T-cell (primary cell): ENCODE data around the gene KMT2E. TPM values are rescaled to one million over a fixed set of nuclear protein-coding genes. Genes with fewer than 3 reads are reported as not detected.

Experiments used
- ATAC-seq, 4 experiments: fragments of 200-7000 bp in 3 of 4; fragments of 150-1000 bp in 1 of 4; cut with Tn5 transposase; replicated peaks in 1 of 4; 1 replicate in 3 of 4; 2 replicates in 1 of 4; pipeline ENCODE4 v1.10.0; 2021; ENCODE audit warnings: moderate library complexity in 3 of 4, mild to moderate bottlenecking in 2 of 4, moderate number of reproducible peaks in 1 of 4
- CTCF ChIA-PET, 2 donors: fragments of 300-600 bp; sonication (Branson Sonifier 250); formaldehyde crosslinking; loops; one replicate each; lab custom pipeline; 2022; ENCODE audit warnings: antibody characterized with exemption in 2 of 2; lab: Charles Lee
- POLR2A ChIA-PET, 2 donors: fragments of 300-600 bp; sonication (Branson Sonifier 250); formaldehyde crosslinking; loops; one replicate each; lab custom pipeline; 2022; ENCODE audit warnings: antibody characterized with exemption in 2 of 2; lab: Charles Lee
- DNase-seq, 35 experiments: peaks; one replicate each; pipeline versions ENCODE4 v3.0.0 to v3.0.0-alpha.2; 2013 to 2023
- H3K27ac ChIP-seq: one replicate; pipeline ENCODE4 v1.5.1; 2013; ENCODE audit warnings: low read length
- H3K27me3 ChIP-seq, 2 experiments: replicated peaks in 1 of 2; 1 replicate in 1 of 2; 2 replicates in 1 of 2; pipeline versions ENCODE4 v1.6.1 to v1.7.0; 2013; ENCODE audit warnings: low read length in 1 of 2, mixed read lengths in 1 of 2; ENCODE audit not compliant: control insufficient read depth in 2 of 2, insufficient read depth in 2 of 2; ENCODE audit errors: extremely low read depth in 1 of 2
- H3K36me3 ChIP-seq, 2 donors: 1 replicate in 1 of 2; 2 replicates in 1 of 2; pipeline versions ENCODE4 v1.6.1 to v1.7.0; 2013; ENCODE audit warnings: low read length in 1 of 2; ENCODE audit not compliant: control insufficient read depth in 2 of 2, insufficient read depth in 1 of 2; ENCODE audit errors: extremely low read depth in 1 of 2
- H3K4me1 ChIP-seq, 2 experiments: 1 replicate in 1 of 2; 2 replicates in 1 of 2; pipeline versions ENCODE4 v1.6.1 to v1.7.0; 2013; ENCODE audit warnings: low read length in 2 of 2, mixed read lengths in 1 of 2; ENCODE audit not compliant: insufficient read depth in 2 of 2, control insufficient read depth in 1 of 2; ENCODE audit errors: extremely low read depth in 1 of 2
- H3K4me3 ChIP-seq, 2 donors: 1 replicate in 1 of 2; 2 replicates in 1 of 2; pipeline versions ENCODE4 v1.5.1 to v1.7.0; 2013; ENCODE audit warnings: mild to moderate bottlenecking in 2 of 2, low read length in 1 of 2, moderate library complexity in 1 of 2; ENCODE audit not compliant: control insufficient read depth in 1 of 2; ENCODE audit errors: extremely low read depth in 1 of 2
- H3K9me3 ChIP-seq: 2 replicates; pipeline ENCODE4 v1.7.0; 2013
- H3K27ac Mint-ChIP-seq, 2 donors: one replicate each; pipeline ENCODE4 v1.8.0; 2020 to 2021; ENCODE audit warnings: mild to moderate bottlenecking in 2 of 2, mixed read lengths in 2 of 2
- H3K27me3 Mint-ChIP-seq, 2 donors: one replicate each; pipeline ENCODE4 v1.8.0; 2021 to 2022; ENCODE audit warnings: mixed read lengths in 2 of 2
- H3K36me3 Mint-ChIP-seq: one replicate; pipeline ENCODE4 v1.8.0; 2021; ENCODE audit warnings: mixed read lengths
- H3K4me1 Mint-ChIP-seq, 3 donors: one replicate each; pipeline ENCODE4 v1.8.0; 2020 to 2022; ENCODE audit warnings: mixed read lengths in 3 of 3, mild to moderate bottlenecking in 1 of 3
- H3K4me3 Mint-ChIP-seq, 3 donors: one replicate each; pipeline ENCODE4 v1.8.0; 2020 to 2022; ENCODE audit warnings: mild to moderate bottlenecking in 3 of 3, mixed read lengths in 3 of 3, moderate library complexity in 3 of 3
- H3K9me3 Mint-ChIP-seq, 3 donors: one replicate each; pipeline ENCODE4 v1.8.0; 2020 to 2022; ENCODE audit warnings: mixed read lengths in 3 of 3
- WGBS: methylation state at CpG from one replicate; pipeline ENCODE4 v1.1.5; 2013; ENCODE audit warnings: missing lambda C conversion rate; ENCODE audit not compliant: insufficient coverage; 5-methylcytosine and 5-hydroxymethylcytosine counted together
- total RNA-seq, 35 experiments: library from RNA in 6 of 35; stranded (reverse) in 6 of 35; fragments of 120-200 nt in 1 of 35; gene quantifications; one replicate each; pipeline versions ENCODE4 v1.2.1 to v1.2.4 and lab custom pipeline; 2013 to 2026

The KMT2E gene
- total RNA-seq, 5 donors from 2014 or later (not counting 1 experiment from before 2014, with no cell fraction given) = 164 to 260 (median 169) TPM

DNA sequence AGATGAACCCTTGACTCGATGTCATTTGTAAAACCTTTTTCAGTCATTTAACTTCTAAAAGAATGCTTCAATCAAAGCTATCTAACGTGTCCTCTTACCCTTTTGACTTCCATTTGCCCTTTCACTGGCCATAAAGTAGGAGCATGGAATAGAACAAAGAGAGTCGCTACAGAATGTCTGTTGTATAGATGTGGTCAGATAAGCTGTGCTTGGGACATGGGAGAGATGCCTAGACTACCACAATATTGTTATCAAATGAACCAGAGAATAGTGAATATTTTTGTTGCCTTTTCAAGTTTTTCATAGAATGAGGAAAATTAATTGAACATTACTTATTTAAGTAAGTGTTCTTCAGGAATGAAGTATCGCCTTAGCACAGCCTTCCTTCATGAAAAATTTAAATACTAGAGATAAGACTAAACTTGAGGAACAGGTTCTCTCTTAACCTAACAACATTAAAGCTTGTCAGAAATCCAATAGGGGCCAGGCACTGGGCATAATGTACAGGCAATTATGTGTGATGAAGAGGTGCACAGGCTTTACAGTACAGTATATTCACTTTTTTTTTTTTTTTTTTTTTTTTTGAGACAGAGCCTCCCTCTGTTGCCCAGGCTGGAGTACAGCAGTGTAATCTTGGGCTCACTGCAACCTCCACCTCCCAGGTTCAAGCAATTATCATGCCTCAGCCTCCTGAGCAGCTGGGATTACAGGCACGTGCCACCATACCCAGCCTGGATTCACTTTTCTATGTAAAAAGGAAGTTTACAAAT, 7.5 kb upstream of the KMT2E start:
- peak in 1 of 4 experiments; percentile 50 for ATAC-seq
- Mint-ChIP-seq H3K27ac (peak overlapping the region; percentile 33 to 61), H3K9me3 (no peaks in the 10 kb centered on the region), H3K27me3 (no peaks in the 10 kb centered on the region), H3K4me1 (peaks cover 84 to 93% (median 88%) of the 10 kb centered on the region in 3 donors), H3K4me3 (peak overlapping the region; percentile 2 to 58 (median 17)), H3K36me3 (peaks cover 31% of the 10 kb centered on the region)
- H3K9me3 ChIP-seq = no peaks in the 10 kb centered on the region
- peaks cover 54 to 60% of the 10 kb centered on the region in 2 experiments for H3K4me1 ChIP-seq
- H3K27ac ChIP-seq = no peak overlapping the region
- POLR2A ChIA-PET = interaction anchor here (0.6 to 14.0 kb wide), 11 partner anchors 9 to 66 kb away, joined by 3 to 266 read pairs (median 5); no protein-coding TSS in a partner anchor
- DNase-seq = no peak
- CTCF ChIA-PET = interaction anchor here (0.6 to 4.0 kb wide), 10 partner anchors 10 to 128 kb away, joined by 3 to 16 read pairs (median 7); no protein-coding TSS in a partner anchor
- no peak overlapping the region for H3K4me3 ChIP-seq
- no peaks in the 10 kb centered on the region for H3K27me3 ChIP-seq
- WGBS = no CpG with 5 or more reads among the region's 5 CpGs
- H3K36me3 ChIP-seq = peaks cover 0 to 7% of the 10 kb centered on the region in 2 donors

- Mint-ChIP-seq H3K36me3 (peaks cover 31% of the 10 kb centered on the region), H3K4me3 (peak overlapping the region in 2 of 3 donors; percentile 17 to 97), H3K4me1 (peaks cover 77 to 86% (median 81%) of the 10 kb centered on the region in 3 donors), H3K27ac (peak overlapping the region in 1 of 2 donors; percentile 61), H3K9me3 (no peaks in the 10 kb centered on the region), H3K27me3 (no peaks in the 10 kb centered on the region)
- Histone ChIP-seq H3K4me3 (no peak overlapping the region), H3K9me3 (no peaks in the 10 kb centered on the region), H3K4me1 (peaks cover 51 to 53% of the 10 kb centered on the region in 2 experiments), H3K36me3 (peaks cover 0 to 7% of the 10 kb centered on the region in 2 donors), H3K27ac (peak overlapping the region; percentile 10), H3K27me3 (no peaks in the 10 kb centered on the region)
- WGBS = no CpG with 5 or more reads among the region's 5 CpGs
- no peak for ATAC-seq
- no peak for DNase-seq
- CTCF ChIA-PET = interaction anchor here (0.6 to 4.0 kb wide), 10 partner anchors 10 to 129 kb away, joined by 3 to 16 read pairs (median 8); no protein-coding TSS in a partner anchor
- POLR2A ChIA-PET = interaction anchor here (0.6 to 14.0 kb wide), 15 partner anchors 8 to 195 kb away, joined by 3 to 266 read pairs (median 4); no protein-coding TSS in a partner anchor
Observed at GRCh38 chr7:105007298-105007697, 6.7 kb upstream of the KMT2E start.

DNA sequence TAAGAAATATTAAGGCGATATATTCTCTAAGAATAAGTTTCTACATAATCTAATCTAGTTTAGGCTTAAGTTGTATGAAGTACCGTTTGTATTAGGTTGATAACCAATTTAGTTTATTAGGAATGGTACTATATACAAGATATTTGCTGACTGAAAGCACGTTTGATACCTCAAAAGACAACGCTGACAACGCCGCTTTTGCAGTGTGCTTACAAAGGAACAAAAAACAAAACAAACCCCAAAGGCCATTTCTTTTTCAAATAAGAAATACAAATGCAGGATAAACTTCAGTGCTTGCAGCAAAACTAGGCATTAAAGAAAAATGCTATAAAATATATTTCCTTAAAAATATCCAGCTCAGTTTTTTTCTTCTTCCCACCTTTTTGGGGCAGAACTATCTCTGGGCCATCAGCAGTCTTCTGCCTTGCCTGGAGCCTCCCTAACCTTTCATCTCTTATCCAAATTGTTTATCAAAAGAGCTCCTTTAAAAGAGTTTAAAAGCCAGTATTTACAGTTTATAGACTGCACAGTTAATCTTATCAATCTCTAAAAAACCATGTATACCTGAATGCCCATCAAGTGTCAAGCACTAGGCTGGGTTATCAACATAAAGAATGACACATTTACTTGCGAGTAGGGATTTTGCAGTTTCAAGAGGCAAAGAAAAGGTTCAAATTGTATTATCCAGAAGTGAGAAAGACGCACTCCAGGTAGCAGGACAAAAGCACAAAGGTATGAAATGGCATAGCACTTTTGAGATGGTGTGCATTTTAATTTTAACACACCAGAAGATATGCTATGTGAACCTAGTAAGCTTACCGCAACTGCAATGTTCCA, 4.1 kb upstream of the KMT2E start:
- no peaks in the 10 kb centered on the region for H3K27me3 ChIP-seq
- H3K4me1 Mint-ChIP-seq = peaks cover 51 to 66% (median 55%) of the 10 kb centered on the region in 3 donors
- peak overlapping the region; percentile 50 to 79 for H3K4me3 ChIP-seq
- peak overlapping the region; percentile 100 for H3K27ac Mint-ChIP-seq
- H3K36me3 ChIP-seq = peaks cover 0 to 7% of the 10 kb centered on the region in 2 donors
- WGBS = 0% methylated on average over 5 of the region's 9 CpGs
- no peaks in the 10 kb centered on the region for H3K9me3 ChIP-seq
- peak overlapping the region; percentile 98 for H3K27ac ChIP-seq
- ATAC-seq = no peak
- peaks cover 37 to 39% of the 10 kb centered on the region in 2 experiments for H3K4me1 ChIP-seq
- ChIA-PET POLR2A (interaction anchor here (0.5 to 14.0 kb wide), 23 partner anchors 8 to 69 kb away, joined by 3 to 266 read pairs (median 5); no protein-coding TSS in a partner anchor), CTCF (interaction anchor here (0.6 to 4.2 kb wide), 13 partner anchors 8 to 406 kb away, joined by 3 to 92 read pairs (median 6); no protein-coding TSS in a partner anchor)
- H3K36me3 Mint-ChIP-seq = peaks cover 34% of the 10 kb centered on the region
- DNase-seq = no peak
- H3K9me3 Mint-ChIP-seq = no peaks in the 10 kb centered on the region
- no peaks in the 10 kb centered on the region for H3K27me3 Mint-ChIP-seq
- peak overlapping the region; percentile 97 to 100 (median 100) for H3K4me3 Mint-ChIP-seq

GRCh38 chr7:105010504-105011130, 3.4 kb upstream of the KMT2E start:
- no peak for ATAC-seq
- POLR2A ChIA-PET = interaction anchor here (0.5 to 14.0 kb wide), 18 partner anchors 8 to 70 kb away, joined by 3 to 266 read pairs (median 6); no protein-coding TSS in a partner anchor
- peaks cover 0 to 7% of the 10 kb centered on the region in 2 donors for H3K36me3 ChIP-seq
- Mint-ChIP-seq H3K4me1 (peaks cover 47 to 59% (median 50%) of the 10 kb centered on the region in 3 donors), H3K9me3 (no peaks in the 10 kb centered on the region), H3K36me3 (peaks cover 35% of the 10 kb centered on the region), H3K27ac (peak overlapping the region; percentile 100), H3K4me3 (peak overlapping the region; percentile 97 to 100 (median 100)), H3K27me3 (no peaks in the 10 kb centered on the region)
- WGBS = 9% methylated on average over 1 of the region's 5 CpGs
- CTCF ChIA-PET = interaction anchor here (0.6 to 4.2 kb wide), 11 partner anchors 9 to 405 kb away, joined by 3 to 92 read pairs (median 6); no protein-coding TSS in a partner anchor
- H3K27me3 ChIP-seq = no peaks in the 10 kb centered on the region
- H3K4me1 ChIP-seq = peaks cover 33 to 37% of the 10 kb centered on the region in 2 experiments
- peak overlapping the region; percentile 79 to 88 for H3K4me3 ChIP-seq
- H3K9me3 ChIP-seq = no peaks in the 10 kb centered on the region
- DNase-seq = peak in 1 of 35 experiments; percentile 36
- peak overlapping the region; percentile 98 for H3K27ac ChIP-seq

DNA sequence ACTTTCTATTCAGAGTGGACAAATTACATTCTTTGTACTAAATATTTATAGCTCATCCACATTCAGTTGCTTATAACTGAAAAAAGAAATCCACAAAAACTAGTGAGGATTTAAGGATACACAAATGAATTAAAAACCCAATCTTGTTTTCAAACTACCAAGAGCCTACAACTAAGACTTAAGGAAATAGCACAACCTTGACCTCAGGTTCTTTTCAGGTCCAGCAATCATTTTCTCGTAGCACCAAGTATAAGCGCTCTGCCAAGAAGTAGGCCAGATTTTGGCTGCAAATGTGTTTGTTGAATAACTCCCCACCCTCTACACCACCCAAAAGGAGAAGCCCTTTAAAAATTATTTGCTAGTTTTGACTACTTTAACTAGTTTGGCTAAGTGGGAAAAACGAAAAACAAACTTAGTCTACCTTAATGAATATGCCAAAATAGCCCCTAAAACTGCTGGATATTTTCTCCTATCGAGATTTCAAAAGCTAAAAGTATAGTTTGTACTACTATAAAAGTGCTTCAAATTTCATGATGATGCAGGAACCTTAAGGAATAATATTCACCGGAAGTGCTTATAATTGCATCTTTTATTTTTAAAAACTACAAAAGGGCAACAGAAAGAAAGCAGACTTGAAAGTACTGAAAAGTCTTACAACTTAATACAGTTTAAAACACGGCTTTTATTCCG, 2.7 kb upstream of the KMT2E start:
- no peaks in the 10 kb centered on the region for H3K27me3 Mint-ChIP-seq
- Histone ChIP-seq H3K27ac (peak overlapping the region; percentile 98), H3K27me3 (no peaks in the 10 kb centered on the region), H3K9me3 (no peaks in the 10 kb centered on the region), H3K36me3 (peaks cover 0 to 7% of the 10 kb centered on the region in 2 donors), H3K4me3 (peak overlapping the region; percentile 79 to 88), H3K4me1 (peaks cover 29 to 33% of the 10 kb centered on the region in 2 experiments)
- CTCF ChIA-PET = interaction anchor here (0.6 to 4.2 kb wide), 6 partner anchors 8 to 46 kb away, joined by 3 to 92 read pairs (median 6); no protein-coding TSS in a partner anchor
- ATAC-seq = no peak
- POLR2A ChIA-PET = interaction anchor here (0.6 to 14.0 kb wide), 14 partner anchors 7 to 1139 kb away, joined by 3 to 266 read pairs (median 10); no protein-coding TSS in a partner anchor
- peak overlapping the region; percentile 97 to 100 (median 100) for H3K4me3 Mint-ChIP-seq
- H3K4me1 Mint-ChIP-seq = peaks cover 41 to 57% (median 46%) of the 10 kb centered on the region in 3 donors
- H3K36me3 Mint-ChIP-seq = peaks cover 34% of the 10 kb centered on the region
- H3K9me3 Mint-ChIP-seq = no peaks in the 10 kb centered on the region
- peak overlapping the region; percentile 100 for H3K27ac Mint-ChIP-seq
- DNase-seq = peak in 1 of 35 experiments; percentile 48
- no CpG with 5 or more reads among the region's 7 CpGs for WGBS
